Measurements from ENCODE around the gene TOX3.

TOX3 gene

DNA sequence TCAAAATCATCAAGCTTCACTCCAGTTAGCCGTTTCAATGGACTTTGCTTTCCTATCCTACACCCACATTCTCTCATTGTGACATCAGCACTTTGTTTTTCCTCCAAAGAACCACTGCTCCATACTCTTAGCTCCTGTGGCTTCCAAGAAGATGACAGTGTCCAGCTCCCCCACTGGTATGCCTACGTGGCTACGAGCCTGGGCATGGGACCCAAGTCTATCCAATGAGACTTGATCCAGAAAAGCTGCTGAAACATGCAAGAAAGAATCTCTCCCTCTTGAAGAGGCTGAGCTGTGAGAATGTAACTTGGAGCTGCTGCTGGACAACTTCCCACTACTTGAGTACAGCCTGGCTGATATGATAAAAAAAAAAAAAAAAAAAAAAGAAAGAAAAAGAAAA, 9.4 kb downstream of the TOX3 start:
- Histone ChIP-seq H3K27ac (ENCODE audit: extremely low read depth, low read depth, low read length) (no peak overlapping the region), H3K4me3 (ENCODE audit: low read depth, low read length) (no peak overlapping the region), H3K9me3 (ENCODE audit: control insufficient read depth, insufficient read depth, low read depth, low read length) (no peaks in the 10 kb centered on the region), H3K36me3 (ENCODE audit: control insufficient read depth in 2 of 2, insufficient read depth in 1 of 2, low read length in 2 of 2) (no peaks in the 10 kb centered on the region), H3K4me1 (ENCODE audit: control insufficient read depth, insufficient read depth, low read length) (no peaks in the 10 kb centered on the region)
- ChIA-PET POLR2A (interaction anchor here (0.9 kb wide), 1 partner anchor 10 kb away, joined by 3 read pairs; the partner anchor contains the start of gene TOX3), CTCF (no interaction called here)
- TF ChIP-seq GLIS1 (tag by site-specific recombination; IDR thresholded peaks at IDR 0.05), result no peak
- no peak for TF ChIP-seq ZBTB8A (tag by site-specific recombination; IDR thresholded peaks at IDR 0.05)
- TF ChIP-seq, protein P1, sequence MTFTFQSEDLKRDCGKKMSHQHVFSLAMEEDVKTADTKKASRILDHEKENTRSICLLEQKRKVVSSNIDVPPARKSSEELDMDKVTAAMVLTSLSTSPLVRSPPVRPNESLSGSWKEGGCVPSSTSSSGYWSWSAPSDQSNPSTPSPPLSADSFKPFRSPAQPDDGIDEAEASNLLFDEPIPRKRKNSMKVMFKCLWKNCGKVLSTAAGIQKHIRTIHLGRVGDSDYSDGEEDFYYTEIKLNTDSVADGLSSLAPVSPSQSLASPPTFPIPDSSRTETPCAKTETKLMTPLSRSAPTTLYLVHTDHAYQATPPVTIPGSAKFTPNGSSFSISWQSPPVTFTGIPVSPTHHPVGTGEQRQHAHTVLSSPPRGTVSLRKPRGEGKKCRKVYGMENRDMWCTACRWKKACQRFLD (tag by site-specific recombination; IDR thresholded peaks at IDR 0.05), result no peak
- TF ChIP-seq, protein P2, sequence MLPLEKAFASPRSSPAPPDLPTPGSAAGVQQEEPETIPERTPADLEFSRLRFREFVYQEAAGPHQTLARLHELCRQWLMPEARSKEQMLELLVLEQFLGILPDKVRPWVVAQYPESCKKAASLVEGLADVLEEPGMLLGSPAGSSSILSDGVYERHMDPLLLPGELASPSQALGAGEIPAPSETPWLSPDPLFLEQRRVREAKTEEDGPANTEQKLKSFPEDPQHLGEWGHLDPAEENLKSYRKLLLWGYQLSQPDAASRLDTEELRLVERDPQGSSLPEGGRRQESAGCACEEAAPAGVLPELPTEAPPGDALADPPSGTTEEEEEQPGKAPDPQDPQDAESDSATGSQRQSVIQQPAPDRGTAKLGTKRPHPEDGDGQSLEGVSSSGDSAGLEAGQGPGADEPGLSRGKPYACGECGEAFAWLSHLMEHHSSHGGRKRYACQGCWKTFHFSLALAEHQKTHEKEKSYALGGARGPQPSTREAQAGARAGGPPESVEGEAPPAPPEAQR (tag by site-specific recombination; IDR thresholded peaks at IDR 0.05), result no peak

DNA sequence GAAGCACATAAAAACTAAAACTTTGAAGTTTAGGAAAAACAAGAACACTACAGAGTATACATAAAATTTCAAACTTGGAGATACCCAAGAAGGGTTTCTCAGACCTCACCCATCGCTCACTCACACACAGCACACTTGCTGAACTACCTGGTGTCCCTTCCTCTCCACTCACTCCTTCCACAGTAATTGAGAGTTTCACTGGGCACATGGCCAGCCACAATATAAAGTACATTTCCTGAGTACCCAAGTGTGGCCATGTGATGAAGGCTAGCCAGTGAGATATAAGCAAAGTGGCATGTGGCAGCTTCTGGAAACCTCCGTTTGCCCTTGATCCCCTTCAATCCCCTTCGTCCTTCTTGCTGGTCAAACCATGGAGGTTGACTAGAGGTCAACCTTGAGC, 11.9 kb downstream of the TOX3 start:
- TF ChIP-seq MZF1 (tag by site-specific recombination; IDR thresholded peaks at IDR 0.05; ENCODE audit: borderline replicate concordance), result peak; percentile 33; the same call in 1 of the 2 replicates
- TF ChIP-seq, protein P3, sequence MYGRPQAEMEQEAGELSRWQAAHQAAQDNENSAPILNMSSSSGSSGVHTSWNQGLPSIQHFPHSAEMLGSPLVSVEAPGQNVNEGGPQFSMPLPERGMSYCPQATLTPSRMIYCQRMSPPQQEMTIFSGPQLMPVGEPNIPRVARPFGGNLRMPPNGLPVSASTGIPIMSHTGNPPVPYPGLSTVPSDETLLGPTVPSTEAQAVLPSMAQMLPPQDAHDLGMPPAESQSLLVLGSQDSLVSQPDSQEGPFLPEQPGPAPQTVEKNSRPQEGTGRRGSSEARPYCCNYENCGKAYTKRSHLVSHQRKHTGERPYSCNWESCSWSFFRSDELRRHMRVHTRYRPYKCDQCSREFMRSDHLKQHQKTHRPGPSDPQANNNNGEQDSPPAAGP (tag by site-specific recombination; IDR thresholded peaks at IDR 0.05), result no peak
- Histone ChIP-seq H3K4me3 (ENCODE audit: low read depth, low read length) (no peak overlapping the region), H3K9me3 (ENCODE audit: control insufficient read depth, insufficient read depth, low read depth, low read length) (no peaks in the 10 kb centered on the region), H3K27ac (ENCODE audit: extremely low read depth, low read depth, low read length) (no peak overlapping the region), H3K36me3 (ENCODE audit: control insufficient read depth in 2 of 2, insufficient read depth in 1 of 2, low read length in 2 of 2) (no peaks in the 10 kb centered on the region), H3K4me1 (ENCODE audit: control insufficient read depth, insufficient read depth, low read length) (no peaks in the 10 kb centered on the region)
- CTCF ChIA-PET, result interaction anchor here (0.7 kb wide), 1 partner anchor 8 kb away, joined by 3 read pairs; no protein-coding TSS in a partner anchor
- POLR2A ChIA-PET, result no interaction called here

DNA sequence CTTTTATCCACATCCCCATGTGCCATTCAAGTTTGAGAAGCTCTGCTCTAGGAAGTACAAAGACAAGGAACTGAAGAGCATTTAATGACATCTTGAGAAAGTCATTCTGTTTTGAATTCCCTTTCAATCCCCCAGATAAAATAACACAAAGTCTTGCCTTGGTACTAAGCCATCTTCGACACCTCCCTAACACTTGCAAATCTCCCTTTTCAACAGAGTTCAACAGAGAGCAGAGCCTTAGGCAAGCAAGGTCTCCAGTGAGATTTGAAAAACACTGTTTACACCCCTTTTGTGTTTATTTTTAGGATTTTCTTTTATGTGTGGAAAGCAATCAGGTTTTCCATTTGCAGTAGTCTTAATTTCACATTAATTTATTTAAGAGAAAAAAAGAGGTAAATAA, 13.6 kb downstream of the TOX3 start:
- no peak for TF ChIP-seq ZNF324 (tag by site-specific recombination; IDR thresholded peaks at IDR 0.05)
- no peak for TF ChIP-seq ZNF830 (tag by site-specific recombination; IDR thresholded peaks at IDR 0.05; ENCODE audit: low read depth)
- H3K36me3 ChIP-seq (ENCODE audit: control insufficient read depth in 2 of 2, insufficient read depth in 1 of 2, low read length in 2 of 2), result no peaks in the 10 kb centered on the region
- H3K27ac ChIP-seq (ENCODE audit: extremely low read depth, low read depth, low read length), result no peak overlapping the region
- ChIA-PET CTCF (interaction anchor here (0.7 kb wide), 1 partner anchor 1190 kb away, joined by 3 read pairs; no protein-coding TSS in a partner anchor), POLR2A (no interaction called here)
- H3K9me3 ChIP-seq (ENCODE audit: control insufficient read depth, insufficient read depth, low read depth, low read length), result no peaks in the 10 kb centered on the region
- H3K4me3 ChIP-seq (ENCODE audit: low read depth, low read length), result no peak overlapping the region
- no peaks in the 10 kb centered on the region for H3K4me1 ChIP-seq (ENCODE audit: control insufficient read depth, insufficient read depth, low read length)

DNA sequence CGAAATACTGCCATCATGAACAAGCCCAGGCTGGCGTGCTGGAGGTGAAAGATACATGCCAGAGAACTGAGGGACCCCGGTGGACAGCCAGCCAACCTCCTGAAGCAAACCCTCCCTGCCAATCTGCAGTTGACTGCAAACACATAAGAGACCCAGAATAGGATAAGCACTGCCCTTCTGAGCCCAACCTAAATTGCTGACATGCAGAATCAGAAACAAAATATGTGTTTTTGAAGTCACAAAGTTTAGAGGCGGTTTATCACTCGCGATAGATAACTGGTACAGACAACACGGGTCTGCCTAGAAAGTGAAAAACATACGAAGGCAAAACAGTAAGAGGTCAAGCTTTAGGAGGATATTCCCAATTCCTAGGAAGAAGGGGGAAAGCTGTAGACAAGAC, 14.6 kb downstream of the TOX3 start:
- POLR2A ChIA-PET, result no interaction called here
- CTCF ChIA-PET, result no interaction called here
- TF ChIP-seq BCL11A (tag by site-specific recombination; IDR thresholded peaks at IDR 0.05; ENCODE audit: low read depth) (no peak), ZNF157 (tag by site-specific recombination; IDR thresholded peaks at IDR 0.05) (no peak), ZNF138 (tag by site-specific recombination; IDR thresholded peaks at IDR 0.05; ENCODE audit: borderline replicate concordance) (no peak), ZNF366 (tag by site-specific recombination; conservative IDR thresholded peaks at IDR 0.05) (no peak), ZNF10 (tag by site-specific recombination; IDR thresholded peaks at IDR 0.05) (no peak), EGR2 (tag by site-specific recombination; IDR thresholded peaks at IDR 0.05; ENCODE audit: low read depth) (no peak)
- TF ChIP-seq, protein P4, sequence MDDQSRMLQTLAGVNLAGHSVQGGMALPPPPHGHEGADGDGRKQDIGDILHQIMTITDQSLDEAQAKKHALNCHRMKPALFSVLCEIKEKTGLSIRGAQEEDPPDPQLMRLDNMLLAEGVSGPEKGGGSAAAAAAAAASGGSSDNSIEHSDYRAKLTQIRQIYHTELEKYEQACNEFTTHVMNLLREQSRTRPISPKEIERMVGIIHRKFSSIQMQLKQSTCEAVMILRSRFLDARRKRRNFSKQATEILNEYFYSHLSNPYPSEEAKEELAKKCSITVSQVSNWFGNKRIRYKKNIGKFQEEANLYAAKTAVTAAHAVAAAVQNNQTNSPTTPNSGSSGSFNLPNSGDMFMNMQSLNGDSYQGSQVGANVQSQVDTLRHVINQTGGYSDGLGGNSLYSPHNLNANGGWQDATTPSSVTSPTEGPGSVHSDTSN (CRISPR knock-in tag; IDR thresholded peaks at IDR 0.05), result no peak
- TF ChIP-seq, protein P5, sequence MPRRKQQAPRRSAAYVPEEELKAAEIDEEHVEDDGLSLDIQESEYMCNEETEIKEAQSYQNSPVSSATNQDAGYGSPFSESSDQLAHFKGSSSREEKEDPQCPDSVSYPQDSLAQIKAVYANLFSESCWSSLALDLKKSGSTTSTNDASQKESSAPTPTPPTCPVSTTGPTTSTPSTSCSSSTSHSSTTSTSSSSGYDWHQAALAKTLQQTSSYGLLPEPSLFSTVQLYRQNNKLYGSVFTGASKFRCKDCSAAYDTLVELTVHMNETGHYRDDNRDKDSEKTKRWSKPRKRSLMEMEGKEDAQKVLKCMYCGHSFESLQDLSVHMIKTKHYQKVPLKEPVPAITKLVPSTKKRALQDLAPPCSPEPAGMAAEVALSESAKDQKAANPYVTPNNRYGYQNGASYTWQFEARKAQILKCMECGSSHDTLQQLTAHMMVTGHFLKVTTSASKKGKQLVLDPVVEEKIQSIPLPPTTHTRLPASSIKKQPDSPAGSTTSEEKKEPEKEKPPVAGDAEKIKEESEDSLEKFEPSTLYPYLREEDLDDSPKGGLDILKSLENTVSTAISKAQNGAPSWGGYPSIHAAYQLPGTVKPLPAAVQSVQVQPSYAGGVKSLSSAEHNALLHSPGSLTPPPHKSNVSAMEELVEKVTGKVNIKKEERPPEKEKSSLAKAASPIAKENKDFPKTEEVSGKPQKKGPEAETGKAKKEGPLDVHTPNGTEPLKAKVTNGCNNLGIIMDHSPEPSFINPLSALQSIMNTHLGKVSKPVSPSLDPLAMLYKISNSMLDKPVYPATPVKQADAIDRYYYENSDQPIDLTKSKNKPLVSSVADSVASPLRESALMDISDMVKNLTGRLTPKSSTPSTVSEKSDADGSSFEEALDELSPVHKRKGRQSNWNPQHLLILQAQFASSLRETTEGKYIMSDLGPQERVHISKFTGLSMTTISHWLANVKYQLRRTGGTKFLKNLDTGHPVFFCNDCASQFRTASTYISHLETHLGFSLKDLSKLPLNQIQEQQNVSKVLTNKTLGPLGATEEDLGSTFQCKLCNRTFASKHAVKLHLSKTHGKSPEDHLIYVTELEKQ (tag by site-specific recombination; IDR thresholded peaks at IDR 0.05; ENCODE audit: borderline replicate concordance), result no peak

More for the DNA sequence above, 14.6 kb downstream of the TOX3 start:
- Histone ChIP-seq H3K4me1 (ENCODE audit: control insufficient read depth, insufficient read depth, low read length) (no peaks in the 10 kb centered on the region), H3K9me3 (ENCODE audit: control insufficient read depth, insufficient read depth, low read depth, low read length) (no peaks in the 10 kb centered on the region), H3K36me3 (ENCODE audit: control insufficient read depth in 2 of 2, insufficient read depth in 1 of 2, low read length in 2 of 2) (no peaks in the 10 kb centered on the region), H3K4me3 (ENCODE audit: low read depth, low read length) (no peak overlapping the region), H3K27ac (ENCODE audit: extremely low read depth, low read depth, low read length) (no peak overlapping the region)

Data from HEK293 (cell line).